ENCODE data around the gene CAGE1. TPM values are rescaled to one million over a fixed set of nuclear protein-coding genes. Genes with fewer than 3 reads are reported as not detected.

CAGE1 gene
- total and polyA plus RNA-seq, 2 experiments from 2014 or later = 0.07 TPM; not detected in 1

GRCh38 chr6:7401075-7401474, 11.5 kb upstream of the CAGE1 start:
- ATAC-seq = no peak
- H3K36me3 ChIP-seq (ENCODE audit: insufficient read depth) = peaks cover 80% of the 10 kb centered on the region
- Mint-ChIP-seq H3K27me3 (ENCODE audit: insufficient read depth, low read depth, poor library complexity) (no peaks in the 10 kb centered on the region), H3K9me3 (no peaks in the 10 kb centered on the region), H3K4me1 (no peaks in the 10 kb centered on the region), H3K27ac (peak overlapping the region; percentile 65), H3K4me3 (no peak overlapping the region), H3K36me3 (ENCODE audit: low read depth) (peaks cover 66% of the 10 kb centered on the region)
- H4K20me1 ChIP-seq (replicated peaks; ENCODE audit: insufficient read depth) = 0 out of 2 replicates have a peak, but pooled peaks cover 12% of the 10 kb centered on the region
- 0 out of 2 replicates have a peak, but pooled peaks cover 5% of the 10 kb centered on the region for H3K79me2 ChIP-seq (replicated peaks; ENCODE audit: insufficient read depth)
- no peaks in the 10 kb centered on the region for H3K9me2 ChIP-seq (ENCODE audit: insufficient read depth)
- H3K4me2 ChIP-seq = no peak overlapping the region
- H3K4me3 ChIP-seq = no peak overlapping the region
- H2AFZ ChIP-seq = no peak overlapping the region
- no peaks in the 10 kb centered on the region for H3F3A ChIP-seq (replicated peaks; ENCODE audit: low read depth)
- DNase-seq (ENCODE audit: low spot score) = no peak
- H3K27me3 ChIP-seq (ENCODE audit: insufficient read depth) = no peaks in the 10 kb centered on the region
- no peaks in the 10 kb centered on the region for H3K4me1 ChIP-seq (ENCODE audit: insufficient read depth)
- TF ChIP-seq ZNF331 (CRISPR knock-in tag; IDR thresholded peaks at IDR 0.05; ENCODE audit: low read depth) (no peak), EZH2 (IDR thresholded peaks at IDR 0.05; ENCODE audit: low read depth, unreplicated experiment) (no peak), STAT1 (IDR thresholded peaks at IDR 0.05; ENCODE audit: unreplicated experiment) (no peak), ZNF462 (CRISPR knock-in tag; IDR thresholded peaks at IDR 0.05) (no peak), ETS1 (IDR thresholded peaks at IDR 0.05) (no peak), ZNF114 (CRISPR knock-in tag; IDR thresholded peaks at IDR 0.05) (no peak), CTCF (conservative IDR thresholded peaks at IDR 0.05; ENCODE audit: low read depth in 2 of 2) (no peak), JUNB (IDR thresholded peaks at IDR 0.05; ENCODE audit: unreplicated experiment) (no peak), POLR2AphosphoS5 (IDR thresholded peaks at IDR 0.05; ENCODE audit: low read depth) (no peak), NANOG (IDR thresholded peaks at IDR 0.05; ENCODE audit: borderline replicate concordance) (no peak), REST (IDR thresholded peaks at IDR 0.05; ENCODE audit: unreplicated experiment) (no peak), EZH2phosphoT487 (IDR thresholded peaks at IDR 0.05; ENCODE audit: unreplicated experiment) (no peak), CREB1 (CRISPR knock-in tag; IDR thresholded peaks at IDR 0.05; ENCODE audit: low read depth) (no peak)
- H3K27ac ChIP-seq (ENCODE audit: low read depth) = no peak overlapping the region
